Right ventricle myocardium superior (tissue), 1 donor: ENCODE results near the gene TMEFF2. TPM values are rescaled to one million over a fixed set of nuclear protein-coding genes. Genes with fewer than 3 reads are reported as not detected.

ENCODE experiments used
- ATAC-seq: fragments of 200-7000 bp; cut with Tn5 transposase; one replicate; pipeline ENCODE4 v1.9.1; 2020; ENCODE audit warnings: mild to moderate bottlenecking; ENCODE audit not compliant: poor library complexity
- DNase-seq: peaks from one replicate; pipeline ENCODE4 v3.0.0-alpha.2; 2020
- intact Hi-C: fragments of 100-400 bp; cut with DNase I; formaldehyde crosslinking; loops from one replicate; pipeline ENCODE4 v1.11.2; 2022
- total RNA-seq: library from RNA; stranded (reverse); fragmentation: NEBNext Ultra II Directional; extraction: Animal tissue kit (Norgen Biotek cat#: 25700); gene quantifications from one replicate; pipeline ENCODE4 v1.2.1, GENCODE V29; 2021
- donor health status: DM: no; HTN: yes; CAD: no; lungs with severe emphysema.

Gene TMEFF2
- total RNA-seq, 1 donor from 2014 or later: 0.19 TPM

- intact Hi-C loops: no loop called here
- DNase-seq (no peak), ATAC-seq (no peak)
These were observed 151.4 kb downstream of the TMEFF2 start for GRCh38 chr2:192043216-192043870.

- DNase-seq: no peak
- no peak for ATAC-seq
- intact Hi-C loops: no loop called here
These were observed 152.6 kb downstream of the TMEFF2 start for GRCh38 chr2:192042126-192042525.

- no peak for ATAC-seq
- intact Hi-C loops: no loop called here
These were observed 156.6 kb downstream of the TMEFF2 start for GRCh38 chr2:192038110-192038509.

GRCh38 chr2:192035731-192036442 lies 158.8 kb downstream of the TMEFF2 start:
- ATAC-seq (no peak), DNase-seq (no peak)
- intact Hi-C loops: no loop called here

More at GRCh38 chr2:192038110-192038509, 156.6 kb downstream of the TMEFF2 start:
- DNase-seq: no peak

- no peak for DNase-seq
- ATAC-seq: no peak
- intact Hi-C loops: no loop called here
These were observed 163.9 kb downstream of the TMEFF2 start for GRCh38 chr2:192030856-192031255.

- ATAC-seq: no peak
- intact Hi-C loops: no loop called here
These were observed 164.4 kb downstream of the TMEFF2 start for GRCh38 chr2:192030289-192030688.

GRCh38 chr2:192029089-192029488 lies 165.6 kb downstream of the TMEFF2 start:
- DNase-seq: no peak
- no peak for ATAC-seq
- intact Hi-C loops: no loop called here

More at GRCh38 chr2:192030289-192030688, 164.4 kb downstream of the TMEFF2 start:
- no peak for DNase-seq

GRCh38 chr2:192026825-192027120 lies 168.0 kb downstream of the TMEFF2 start:
- intact Hi-C loops: no loop called here
- DNase-seq (no peak), ATAC-seq (no peak)

GRCh38 chr2:192026059-192026824 lies 168.5 kb downstream of the TMEFF2 start:
- DNase-seq (no peak), ATAC-seq (no peak)
- intact Hi-C loops: no loop called here

GRCh38 chr2:192025637-192026036 lies 169.1 kb downstream of the TMEFF2 start:
- intact Hi-C loops: no loop called here
- no peak for DNase-seq
- ATAC-seq: no peak

- DNase-seq (no peak), ATAC-seq (no peak)
- intact Hi-C loops: no loop called here
These were observed 171.7 kb downstream of the TMEFF2 start for GRCh38 chr2:192023006-192023405.

GRCh38 chr2:192017844-192018243 lies 176.9 kb downstream of the TMEFF2 start:
- no peak for ATAC-seq
- intact Hi-C loops: no loop called here
- DNase-seq: no peak

- intact Hi-C loops: no loop called here
- DNase-seq (no peak), ATAC-seq (no peak)
These were observed 178.5 kb downstream of the TMEFF2 start for GRCh38 chr2:192016265-192016664.

GRCh38 chr2:192013211-192013610 lies 181.5 kb downstream of the TMEFF2 start:
- intact Hi-C loops: no loop called here
- ATAC-seq: no peak
- no peak for DNase-seq

- no peak for DNase-seq
- intact Hi-C loops: no loop called here
- ATAC-seq: no peak
These were observed 183.5 kb downstream of the TMEFF2 start for GRCh38 chr2:192011196-192011595.

- intact Hi-C loops: no loop called here
- ATAC-seq (no peak), DNase-seq (no peak)
These were observed 184.7 kb downstream of the TMEFF2 start for GRCh38 chr2:192010073-192010472.

- ATAC-seq: peak; percentile 41
- DNase-seq: no peak
- intact Hi-C loops: no loop called here
These were observed 187.0 kb downstream of the TMEFF2 start for GRCh38 chr2:192007581-192008228.

- no peak for DNase-seq
- no peak for ATAC-seq
- intact Hi-C loops: no loop called here
These were observed 189.5 kb downstream of the TMEFF2 start for GRCh38 chr2:192005211-192005610.

- ATAC-seq: no peak
- intact Hi-C loops: no loop called here
These were observed 190.4 kb downstream of the TMEFF2 start for GRCh38 chr2:192004188-192004963.

More at GRCh38 chr2:192004188-192004963, 190.4 kb downstream of the TMEFF2 start:
- no peak for DNase-seq
